Progenitor cell of endocrine pancreas (in vitro differentiated cells): ENCODE measurements around the gene MRRF. TPM values are rescaled to one million over a fixed set of nuclear protein-coding genes. Genes with fewer than 3 reads are reported as not detected.
A peak's percentile ranks its signal among the peaks of the same experiment; 100 is the strongest.

Experiments
- DNase-seq: peaks from one replicate; pipeline ENCODE4 v3.0.0; 2021; ENCODE audit warnings: low spot score; ENCODE audit not compliant: unreplicated experiment
- H3K27ac Mint-ChIP-seq: 2 replicates; pipeline ENCODE4 v1.8.0; 2021; ENCODE audit warnings: mild to moderate bottlenecking, moderate library complexity, mixed read lengths
- H3K27me3 Mint-ChIP-seq: 2 replicates; pipeline ENCODE4 v1.8.0; 2021; ENCODE audit warnings: mixed read lengths
- H3K36me3 Mint-ChIP-seq: 2 replicates; pipeline ENCODE4 v1.8.0; 2022; ENCODE audit warnings: mixed read lengths; ENCODE audit not compliant: insufficient read depth
- H3K4me1 Mint-ChIP-seq: 2 replicates; pipeline ENCODE4 v1.8.0; 2021; ENCODE audit warnings: low read depth, mixed read lengths
- H3K4me3 Mint-ChIP-seq: 2 replicates; pipeline ENCODE4 v1.8.0; 2021; ENCODE audit warnings: low read depth, mild to moderate bottlenecking, moderate library complexity, mixed read lengths
- H3K9me3 Mint-ChIP-seq: 2 replicates; pipeline ENCODE4 v1.8.0; 2021; ENCODE audit warnings: low read depth, mixed read lengths
- total RNA-seq: library from RNA; stranded (reverse); gene quantifications from 2 replicates; pipeline ENCODE4 v1.2.1, GENCODE V29; 2021
- TF ChIP-seq, protein P1 (sequence below): fragments of 200-600 bp; sonication (generic); IDR thresholded peaks from one replicate; pipeline ENCODE4 v1.5.0; 2021; ENCODE audit warnings: antibody characterized with exemption, mild to moderate bottlenecking; ENCODE audit not compliant: unreplicated experiment

MRRF gene
- total RNA-seq, 1 donor from 2014 or later: 34.3 TPM

DNA sequence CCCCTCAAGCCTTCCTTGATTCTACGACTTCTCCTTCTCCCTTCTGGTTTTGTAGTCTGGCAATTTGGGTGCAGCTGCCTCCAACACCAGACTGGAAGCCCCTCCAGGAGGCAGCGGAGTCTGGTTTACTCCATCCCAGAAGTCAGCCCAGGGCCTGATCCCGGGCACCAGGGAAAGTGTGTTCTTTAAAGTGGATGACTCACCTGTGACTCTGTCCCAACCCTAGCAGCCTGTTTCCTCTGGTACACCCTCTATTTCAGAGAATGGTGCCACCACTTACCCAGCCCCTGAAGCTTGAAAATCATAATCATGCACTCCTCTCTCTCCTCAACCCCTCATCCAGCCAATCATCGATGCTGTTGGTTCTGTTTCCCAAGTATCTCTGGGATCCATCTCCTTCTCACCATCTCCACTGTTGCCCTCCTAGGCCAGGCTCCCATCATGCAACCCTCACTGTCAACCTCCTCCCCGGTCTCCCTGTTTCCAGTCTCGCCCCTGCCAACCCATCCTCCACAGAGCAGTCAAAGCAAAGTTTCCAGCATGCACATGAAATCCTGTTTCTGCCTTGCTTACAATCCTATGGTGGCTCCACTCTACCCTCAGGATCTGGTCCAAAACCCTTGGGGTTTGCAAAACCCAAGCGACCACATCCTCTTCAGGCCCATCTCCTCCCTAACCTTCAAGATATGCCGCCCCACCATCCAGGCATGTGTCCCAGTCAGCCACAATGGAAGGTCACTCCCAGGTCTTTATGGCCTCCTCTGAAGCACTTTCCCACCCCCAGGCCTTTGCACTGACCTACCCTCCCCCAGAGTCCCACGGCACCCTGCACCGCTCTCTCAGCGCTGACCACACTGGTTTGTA is 46.4 kb upstream of the MRRF start:
- DNase-seq: no peak
- Mint-ChIP-seq H3K4me3 (no peak overlapping the region), H3K27ac (no peak overlapping the region), H3K4me1 (peaks cover 10% of the 10 kb centered on the region), H3K27me3 (peaks cover 93% of the 10 kb centered on the region), H3K9me3 (no peaks in the 10 kb centered on the region), H3K36me3 (no peaks in the 10 kb centered on the region)
- TF ChIP-seq, protein P1, sequence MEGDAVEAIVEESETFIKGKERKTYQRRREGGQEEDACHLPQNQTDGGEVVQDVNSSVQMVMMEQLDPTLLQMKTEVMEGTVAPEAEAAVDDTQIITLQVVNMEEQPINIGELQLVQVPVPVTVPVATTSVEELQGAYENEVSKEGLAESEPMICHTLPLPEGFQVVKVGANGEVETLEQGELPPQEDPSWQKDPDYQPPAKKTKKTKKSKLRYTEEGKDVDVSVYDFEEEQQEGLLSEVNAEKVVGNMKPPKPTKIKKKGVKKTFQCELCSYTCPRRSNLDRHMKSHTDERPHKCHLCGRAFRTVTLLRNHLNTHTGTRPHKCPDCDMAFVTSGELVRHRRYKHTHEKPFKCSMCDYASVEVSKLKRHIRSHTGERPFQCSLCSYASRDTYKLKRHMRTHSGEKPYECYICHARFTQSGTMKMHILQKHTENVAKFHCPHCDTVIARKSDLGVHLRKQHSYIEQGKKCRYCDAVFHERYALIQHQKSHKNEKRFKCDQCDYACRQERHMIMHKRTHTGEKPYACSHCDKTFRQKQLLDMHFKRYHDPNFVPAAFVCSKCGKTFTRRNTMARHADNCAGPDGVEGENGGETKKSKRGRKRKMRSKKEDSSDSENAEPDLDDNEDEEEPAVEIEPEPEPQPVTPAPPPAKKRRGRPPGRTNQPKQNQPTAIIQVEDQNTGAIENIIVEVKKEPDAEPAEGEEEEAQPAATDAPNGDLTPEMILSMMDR: no peak

DNA sequence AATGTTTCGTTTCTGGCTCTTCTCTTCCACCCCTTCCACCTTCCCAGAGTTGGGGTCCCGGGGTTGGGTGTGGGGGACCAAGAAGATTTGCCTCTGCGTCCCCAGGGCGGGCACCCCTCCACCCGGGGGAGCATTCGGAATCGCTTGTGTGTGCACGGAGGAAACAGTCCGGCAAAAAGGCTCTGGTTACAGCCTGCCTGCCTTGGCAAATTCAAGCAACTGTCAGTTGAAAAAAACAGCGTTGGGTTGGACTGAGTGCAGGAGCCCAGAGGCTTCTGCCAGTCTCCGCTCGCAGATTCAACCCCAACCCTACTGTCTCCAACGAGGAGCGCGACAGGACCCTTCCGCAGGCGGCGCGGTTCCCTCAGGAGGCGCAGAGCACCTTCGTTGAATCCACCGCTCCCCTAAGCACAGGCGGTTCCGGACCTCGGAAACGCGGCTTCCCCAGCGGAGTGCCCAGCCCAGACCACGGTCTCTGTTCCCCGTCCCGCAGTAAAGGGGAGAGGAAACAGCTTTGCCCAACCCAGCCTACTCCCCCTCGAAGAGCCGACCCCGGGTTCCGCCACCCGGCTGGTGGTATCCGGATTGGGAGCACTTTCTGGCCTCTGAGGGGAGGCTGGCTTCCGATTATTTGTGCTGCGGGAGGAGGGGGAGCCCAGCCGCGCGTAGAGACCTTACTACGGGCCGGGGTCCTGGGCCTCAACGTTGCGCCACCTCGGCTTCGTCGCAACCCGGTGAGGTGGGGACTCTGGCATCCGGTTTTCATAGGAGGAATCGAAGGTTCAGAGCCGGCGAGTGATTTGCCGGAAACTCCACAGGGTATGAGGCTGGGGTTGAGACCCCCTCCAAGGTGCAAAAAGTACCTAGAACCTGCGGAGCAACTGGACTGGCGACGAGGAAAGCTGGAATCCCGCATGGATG is 45.5 kb upstream of the MRRF start:
- peak overlapping the region; percentile 19 for H3K4me3 Mint-ChIP-seq
- no peak for DNase-seq
- peaks cover 10% of the 10 kb centered on the region for H3K4me1 Mint-ChIP-seq

DNA sequence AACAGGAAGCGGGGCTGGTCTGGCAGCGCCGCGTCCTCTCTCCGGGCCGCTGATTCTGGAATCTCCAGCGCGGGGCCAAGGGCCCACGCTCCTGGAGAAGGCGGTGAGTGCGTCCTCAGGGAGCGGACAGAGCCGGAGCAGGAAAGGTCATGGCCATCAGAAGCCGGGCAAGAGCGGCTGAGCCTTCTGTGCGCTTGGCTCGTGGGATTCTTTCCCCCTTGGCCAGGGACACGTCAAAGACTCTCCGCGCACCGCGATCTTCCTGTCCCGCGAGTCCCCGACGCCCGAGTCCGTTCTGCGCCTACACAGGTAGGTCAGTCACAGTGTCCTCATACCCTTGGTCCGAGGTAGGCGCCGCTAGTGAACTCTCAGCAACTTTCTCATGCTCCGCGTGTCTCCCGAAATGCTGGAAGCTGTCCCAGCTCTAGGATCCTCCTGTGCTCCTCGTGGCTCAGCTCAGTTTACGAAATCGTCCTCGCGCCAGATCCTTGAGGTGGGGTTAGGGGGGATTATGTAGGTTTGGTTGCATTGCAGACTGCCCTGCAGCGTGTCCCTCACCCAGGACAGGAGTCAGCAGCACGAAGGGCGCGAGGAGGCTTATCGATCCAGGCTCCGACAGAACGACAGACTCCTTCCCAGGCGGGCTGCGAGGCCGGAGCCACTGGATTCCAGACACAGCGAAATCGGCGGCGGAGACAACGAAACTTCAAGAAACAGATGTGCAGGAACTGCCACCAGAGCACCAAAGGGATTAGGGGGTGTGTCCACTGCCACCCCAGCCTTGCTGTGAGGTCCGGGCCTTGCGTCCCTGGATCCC is 44.6 kb upstream of the MRRF start:
- no peaks in the 10 kb centered on the region for H3K9me3 Mint-ChIP-seq
- peaks cover 98% of the 10 kb centered on the region for H3K27me3 Mint-ChIP-seq
- peak overlapping the region; percentile 33 for H3K4me3 Mint-ChIP-seq
- H3K27ac Mint-ChIP-seq: peak overlapping the region; percentile 15
- H3K36me3 Mint-ChIP-seq: no peaks in the 10 kb centered on the region
- TF ChIP-seq, protein P1: no peak
- DNase-seq: no peak
- H3K4me1 Mint-ChIP-seq: peaks cover 10% of the 10 kb centered on the region

More for the DNA sequence above, 45.5 kb upstream of the MRRF start:
- TF ChIP-seq, protein P1: no peak
- Mint-ChIP-seq H3K27me3 (peaks cover 98% of the 10 kb centered on the region), H3K9me3 (no peaks in the 10 kb centered on the region), H3K27ac (no peak overlapping the region), H3K36me3 (no peaks in the 10 kb centered on the region)

DNA sequence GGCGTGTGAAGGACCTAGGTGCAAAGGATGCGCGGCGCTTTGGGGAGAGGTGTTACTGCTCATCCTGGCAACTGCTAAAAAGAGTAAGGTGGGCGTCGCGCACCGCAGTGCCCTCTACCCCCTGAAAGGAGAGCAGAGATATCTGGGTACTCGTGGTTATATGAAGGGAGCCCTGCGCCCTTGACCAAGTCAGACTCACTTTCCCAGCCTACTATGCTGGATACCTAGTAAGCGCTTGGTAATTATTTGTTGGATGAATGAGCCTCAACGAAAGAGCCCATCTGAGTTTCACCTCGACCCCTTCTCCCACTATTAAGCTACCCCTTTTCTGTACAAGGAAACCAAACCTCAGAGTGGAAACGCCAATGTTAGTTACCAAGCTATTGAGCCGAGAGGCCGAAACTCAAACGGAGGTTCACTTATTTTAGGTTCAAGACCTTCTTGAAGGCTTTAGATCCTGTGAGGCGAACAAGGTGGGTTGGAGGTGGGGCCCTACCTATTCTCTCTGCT is 44.0 kb upstream of the MRRF start:
- TF ChIP-seq, protein P1: no peak
- DNase-seq: no peak
- peaks cover 98% of the 10 kb centered on the region for H3K27me3 Mint-ChIP-seq
- H3K4me3 Mint-ChIP-seq: no peak overlapping the region
- H3K4me1 Mint-ChIP-seq: peaks cover 10% of the 10 kb centered on the region
- no peak overlapping the region for H3K27ac Mint-ChIP-seq
- no peaks in the 10 kb centered on the region for H3K36me3 Mint-ChIP-seq
- no peaks in the 10 kb centered on the region for H3K9me3 Mint-ChIP-seq
